HepG2 (cell line): ENCODE results near the gene AZU1. TPM values are rescaled to one million over a fixed set of nuclear protein-coding genes. Genes with fewer than 3 reads are reported as not detected.

Source experiments
- ARNT2 ChIP-seq: sonication (generic); formaldehyde crosslinking; IDR thresholded peaks from 2 replicates; pipeline ENCODE4 v1.8.0; 2022; ENCODE audit warnings: mild to moderate bottlenecking, low read depth, missing genetic modification reagents, moderate library complexity
- ASH2L ChIP-seq: fragments of 300-600, 200-600 bp; sonication (generic); IDR thresholded peaks from 2 replicates; pipeline ENCODE4 v1.7.0; 2017; ENCODE audit warnings: low read depth, mild to moderate bottlenecking, moderate library complexity, mixed read lengths, low read length; ENCODE audit not compliant: insufficient read length
- CEBPG ChIP-seq: IDR thresholded peaks from 2 replicates; pipeline ENCODE4 v1.6.1; 2016
- GATAD1 ChIP-seq: IDR thresholded peaks from 2 replicates; pipeline ENCODE4 v1.6.1; 2016; ENCODE audit warnings: missing genetic modification reagents, missing compliant biosample characterization
- HMG20A ChIP-seq: IDR thresholded peaks from 2 replicates; pipeline ENCODE4 v1.6.1; 2016; ENCODE audit warnings: borderline replicate concordance
- IRX3 ChIP-seq: sonication (generic); formaldehyde crosslinking; IDR thresholded peaks from 2 replicates; pipeline ENCODE4 v1.8.1; 2023; ENCODE audit warnings: mild to moderate bottlenecking, low read depth, missing genetic modification reagents, borderline replicate concordance
- PAWR ChIP-seq: sonication (generic); formaldehyde crosslinking; IDR thresholded peaks from 2 replicates; pipeline ENCODE4 v1.4.0; 2020; ENCODE audit warnings: missing genetic modification reagents, mild to moderate bottlenecking, borderline replicate concordance
- PAX8 ChIP-seq: sonication (generic); formaldehyde crosslinking; IDR thresholded peaks from 2 replicates; pipeline ENCODE4 v1.8.0; 2022; ENCODE audit warnings: mild to moderate bottlenecking, missing genetic modification reagents, borderline replicate concordance
- TMF1 ChIP-seq: sonication (generic); formaldehyde crosslinking; IDR thresholded peaks from 2 replicates; pipeline ENCODE4 v1.8.1; 2022; ENCODE audit warnings: low read depth, missing genetic modification reagents
- USF2 ChIP-seq, 2 experiments: sonication (generic) in 1 of 2; formaldehyde crosslinking in 1 of 2; IDR thresholded peaks; 2 replicates each; pipeline versions ENCODE4 v1.5.1 to v1.6.1; 2011 to 2020; ENCODE audit warnings: borderline replicate concordance in 1 of 2, low read depth in 1 of 2, low read length in 1 of 2, mild to moderate bottlenecking in 1 of 2, missing genetic modification reagents in 1 of 2, moderate library complexity in 1 of 2
- ZBTB3 ChIP-seq: sonication (generic); formaldehyde crosslinking; IDR thresholded peaks from 2 replicates; pipeline ENCODE4 v1.4.0; 2020; ENCODE audit warnings: low read depth, mild to moderate bottlenecking, moderate library complexity, missing genetic modification reagents, borderline replicate concordance
- ZFP90 ChIP-seq: sonication (generic); formaldehyde crosslinking; IDR thresholded peaks from 2 replicates; pipeline ENCODE4 v1.8.0; 2022; ENCODE audit warnings: missing genetic modification reagents, mild to moderate bottlenecking, inconsistent platforms, borderline replicate concordance
- ZNF263 ChIP-seq: sonication (generic); formaldehyde crosslinking; IDR thresholded peaks from 2 replicates; pipeline ENCODE4 v1.4.0; 2020; ENCODE audit warnings: missing genetic modification reagents
- ZNF280D ChIP-seq: sonication (generic); formaldehyde crosslinking; IDR thresholded peaks from 2 replicates; pipeline ENCODE4 v1.5.1; 2020; ENCODE audit warnings: mild to moderate bottlenecking, missing genetic modification reagents
- ZNF562 ChIP-seq: sonication (generic); formaldehyde crosslinking; IDR thresholded peaks from 2 replicates; pipeline ENCODE4 v1.8.0; 2022; ENCODE audit warnings: missing genetic modification reagents, borderline replicate concordance
- ZNF746 ChIP-seq: sonication (generic); formaldehyde crosslinking; IDR thresholded peaks from 2 replicates; pipeline ENCODE4 v1.8.0; 2022; ENCODE audit warnings: mild to moderate bottlenecking, missing genetic modification reagents
- ZNF777 ChIP-seq: sonication (generic); formaldehyde crosslinking; IDR thresholded peaks from 2 replicates; pipeline ENCODE4 v1.4.0; 2020; ENCODE audit warnings: missing genetic modification reagents
- ZSCAN12 ChIP-seq: sonication (generic); formaldehyde crosslinking; IDR thresholded peaks from 2 replicates; pipeline ENCODE4 v1.9.0; 2021; ENCODE audit warnings: mild to moderate bottlenecking, missing genetic modification reagents
- polyA plus RNA-seq, 8 experiments: library from polyadenylated mRNA; depleted of rRNA in 3 of 8; stranded (reverse) in 7 of 8; unstranded in 1 of 8; fragments of >200 nt; fragmentation: Illumina TruSeq in 4 of 8; extraction: Trizol in 4 of 8; gene quantifications; 2 replicates each; pipeline versions ENCODE4 v1.2.1 to v1.2.3, GENCODE V29; 2011 to 2016; ENCODE audit warnings: low read depth in 4 of 8, missing spikeins in 1 of 8, mixed read lengths in 1 of 8; ENCODE audit not compliant: insufficient read depth in 1 of 8
- total RNA-seq, 5 experiments: library from RNA; depleted of rRNA; stranded (reverse); fragments of >200 nt; fragmentation: Illumina TruSeq; extraction: Trizol; gene quantifications; 2 replicates each; pipeline ENCODE4 v1.2.3, GENCODE V29; 2016; ENCODE audit warnings: low read depth in 1 of 5
- TF ChIP-seq, protein P1 (sequence below): sonication (generic); formaldehyde crosslinking; IDR thresholded peaks from 2 replicates; pipeline ENCODE4 v1.4.0; 2020; ENCODE audit warnings: missing genetic modification reagents, borderline replicate concordance
- TF ChIP-seq, protein P2 (sequence below): IDR thresholded peaks from 2 replicates; pipeline ENCODE4 v1.6.1; 2016; ENCODE audit warnings: missing genetic modification reagents, missing compliant biosample characterization

Gene AZU1
- total and polyA plus RNA-seq, 2 of the 13 experiments (the other 11 are each of a cell fraction or from before 2014, with no cell fraction given): not detected

GRCh38 chr19:778910-779653 lies 48.6 kb upstream of the AZU1 start (continued):
- 0 out of 2 replicates have a peak, but pooled peaks have one; percentile 38 for TF ChIP-seq TMF1 (CRISPR knock-in tag)
- TF ChIP-seq ASH2L: peak; percentile 34
- TF ChIP-seq HMG20A (CRISPR knock-in tag): 0 out of 2 replicates have a peak, but pooled peaks have one; percentile 25
- peak; percentile 78 for TF ChIP-seq ZNF263 (CRISPR knock-in tag)
- no peak for TF ChIP-seq PAX8 (CRISPR knock-in tag)
- TF ChIP-seq ZBTB3 (CRISPR knock-in tag): no peak; the same call in 1 of the 2 replicates
- TF ChIP-seq ZNF562 (CRISPR knock-in tag): no peak
- TF ChIP-seq USF2 (IDR thresholded peaks at IDR 0.05; ENCODE audit: low read depth, low read length): no peak
- TF ChIP-seq USF2 (CRISPR knock-in tag; IDR thresholded peaks at IDR 0.05; ENCODE audit: borderline replicate concordance): no peak
- TF ChIP-seq ZNF746 (CRISPR knock-in tag): peak; percentile 78
- TF ChIP-seq, protein P1, sequence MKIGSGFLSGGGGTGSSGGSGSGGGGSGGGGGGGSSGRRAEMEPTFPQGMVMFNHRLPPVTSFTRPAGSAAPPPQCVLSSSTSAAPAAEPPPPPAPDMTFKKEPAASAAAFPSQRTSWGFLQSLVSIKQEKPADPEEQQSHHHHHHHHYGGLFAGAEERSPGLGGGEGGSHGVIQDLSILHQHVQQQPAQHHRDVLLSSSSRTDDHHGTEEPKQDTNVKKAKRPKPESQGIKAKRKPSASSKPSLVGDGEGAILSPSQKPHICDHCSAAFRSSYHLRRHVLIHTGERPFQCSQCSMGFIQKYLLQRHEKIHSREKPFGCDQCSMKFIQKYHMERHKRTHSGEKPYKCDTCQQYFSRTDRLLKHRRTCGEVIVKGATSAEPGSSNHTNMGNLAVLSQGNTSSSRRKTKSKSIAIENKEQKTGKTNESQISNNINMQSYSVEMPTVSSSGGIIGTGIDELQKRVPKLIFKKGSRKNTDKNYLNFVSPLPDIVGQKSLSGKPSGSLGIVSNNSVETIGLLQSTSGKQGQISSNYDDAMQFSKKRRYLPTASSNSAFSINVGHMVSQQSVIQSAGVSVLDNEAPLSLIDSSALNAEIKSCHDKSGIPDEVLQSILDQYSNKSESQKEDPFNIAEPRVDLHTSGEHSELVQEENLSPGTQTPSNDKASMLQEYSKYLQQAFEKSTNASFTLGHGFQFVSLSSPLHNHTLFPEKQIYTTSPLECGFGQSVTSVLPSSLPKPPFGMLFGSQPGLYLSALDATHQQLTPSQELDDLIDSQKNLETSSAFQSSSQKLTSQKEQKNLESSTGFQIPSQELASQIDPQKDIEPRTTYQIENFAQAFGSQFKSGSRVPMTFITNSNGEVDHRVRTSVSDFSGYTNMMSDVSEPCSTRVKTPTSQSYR (CRISPR knock-in tag): peak; percentile 62; the same call in 1 of the 2 replicates
- TF ChIP-seq ZNF777 (CRISPR knock-in tag): peak; percentile 76
- TF ChIP-seq CEBPG (CRISPR knock-in tag): peak; percentile 98
- TF ChIP-seq GATAD1 (CRISPR knock-in tag): peak; percentile 66
- peak; percentile 71; the same call in 1 of the 2 replicates for TF ChIP-seq IRX3 (CRISPR knock-in tag)
- TF ChIP-seq, protein P2, sequence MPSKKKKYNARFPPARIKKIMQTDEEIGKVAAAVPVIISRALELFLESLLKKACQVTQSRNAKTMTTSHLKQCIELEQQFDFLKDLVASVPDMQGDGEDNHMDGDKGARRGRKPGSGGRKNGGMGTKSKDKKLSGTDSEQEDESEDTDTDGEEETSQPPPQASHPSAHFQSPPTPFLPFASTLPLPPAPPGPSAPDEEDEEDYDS: peak; percentile 68
- TF ChIP-seq ARNT2 (CRISPR knock-in tag): 0 out of 2 replicates have a peak, but pooled peaks have one; percentile 73
- TF ChIP-seq ZNF280D: peak; percentile 89; the same call in 1 of the 2 replicates
- no peak; the same call in 1 of the 2 replicates for TF ChIP-seq ZFP90 (CRISPR knock-in tag)
- TF ChIP-seq ZSCAN12 (CRISPR knock-in tag): peak; percentile 91
- TF ChIP-seq PAWR: no peak
